NOMO-1 treated with DMSO at 0.1 percent for 48 hours (cell line): ENCODE data around the gene PTX4.

Experiments
- DNase-seq: peaks from one replicate; lab custom pipeline; 2025; ENCODE audit not compliant: unreplicated experiment; lab: John Stamatoyannopoulos, UW

PTX4 gene

DNA sequence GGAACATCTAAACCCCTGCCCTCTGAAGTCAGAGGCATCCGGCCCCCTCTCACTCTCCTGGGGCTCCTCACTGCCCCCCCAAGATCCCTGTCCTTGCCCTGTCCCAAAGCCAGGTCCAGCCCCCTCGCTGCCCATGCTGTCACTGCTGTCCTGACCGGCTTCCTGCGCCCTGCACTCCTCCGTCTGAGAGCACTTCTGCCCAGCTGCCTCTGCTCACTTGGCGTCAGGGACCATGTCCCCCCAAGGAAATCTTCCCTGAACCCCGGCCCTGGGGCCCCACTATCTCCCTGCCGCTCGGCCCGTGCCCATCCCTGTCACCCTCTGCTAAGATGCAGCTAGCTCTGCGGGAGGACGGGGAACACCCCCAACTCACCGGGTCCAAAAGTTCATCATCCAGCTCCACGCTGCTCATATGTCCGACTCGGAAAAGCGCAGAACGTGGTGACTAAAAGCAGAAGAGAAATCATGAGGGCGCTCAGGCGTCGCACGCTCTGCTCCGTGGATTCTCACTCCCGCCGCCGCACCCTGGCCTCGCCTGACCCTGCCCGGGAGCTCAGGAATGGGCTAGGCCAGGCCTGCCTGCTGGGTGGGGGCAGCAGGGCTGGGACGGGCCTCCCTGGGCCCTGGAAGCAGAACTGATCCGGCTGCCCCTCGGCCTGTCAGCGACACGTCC, 23.7 kb downstream of the PTX4 start:
- no peak for DNase-seq

DNA sequence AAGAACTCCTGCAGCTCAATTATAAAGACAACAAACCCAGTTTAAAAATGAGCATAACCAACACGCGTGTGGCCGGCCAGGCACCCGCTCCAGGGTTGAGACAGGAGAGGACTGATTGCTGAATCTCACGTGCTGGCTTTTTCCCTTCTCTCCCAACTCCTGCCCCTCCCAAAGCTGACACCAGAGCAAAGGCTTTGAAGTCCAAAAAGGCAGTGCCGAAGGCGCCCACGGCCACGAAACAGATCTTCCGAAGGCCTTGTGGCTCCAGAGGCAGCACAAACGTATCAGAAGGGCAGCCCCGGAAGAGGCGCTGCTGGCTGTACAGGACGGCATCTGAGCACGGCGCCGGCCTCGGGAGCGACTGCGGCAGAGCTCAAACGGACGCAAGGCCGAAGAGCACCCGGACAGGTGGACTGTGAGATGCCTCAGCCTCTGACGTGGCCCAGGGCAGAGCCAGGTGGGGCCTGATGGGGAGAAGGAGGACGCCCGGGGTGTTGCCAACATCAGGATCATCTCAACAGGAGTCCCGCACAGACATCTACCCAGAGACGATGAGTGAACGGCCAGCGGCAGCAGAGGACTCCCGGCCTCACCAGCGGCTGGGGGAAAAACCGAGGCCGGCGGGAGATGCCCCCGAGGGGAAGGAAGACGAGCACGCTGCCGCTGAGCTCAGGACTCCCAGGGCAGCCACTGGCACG, 24.4 kb downstream of the PTX4 start:
- DNase-seq = no peak

DNA sequence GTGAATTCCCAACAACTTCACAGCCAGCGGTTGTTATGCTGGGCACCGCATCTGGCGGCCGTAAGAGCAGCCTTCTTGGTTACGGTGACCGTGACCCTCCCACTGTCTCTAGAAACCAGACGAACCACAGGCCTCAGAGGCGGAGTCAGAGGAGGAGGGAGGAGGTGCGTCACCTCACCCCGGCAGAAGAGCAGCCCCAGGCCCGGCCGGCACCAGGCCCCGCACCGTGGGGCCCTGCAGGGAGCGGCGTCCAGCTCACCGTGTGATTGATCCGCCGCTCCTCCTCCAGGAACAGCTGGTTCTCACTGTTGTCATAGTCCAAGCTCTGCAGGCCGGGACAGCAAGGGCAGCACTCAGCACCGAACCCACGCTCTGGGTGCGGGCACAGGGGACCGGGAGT, 27.6 kb downstream of the PTX4 start:
- no peak for DNase-seq

DNA sequence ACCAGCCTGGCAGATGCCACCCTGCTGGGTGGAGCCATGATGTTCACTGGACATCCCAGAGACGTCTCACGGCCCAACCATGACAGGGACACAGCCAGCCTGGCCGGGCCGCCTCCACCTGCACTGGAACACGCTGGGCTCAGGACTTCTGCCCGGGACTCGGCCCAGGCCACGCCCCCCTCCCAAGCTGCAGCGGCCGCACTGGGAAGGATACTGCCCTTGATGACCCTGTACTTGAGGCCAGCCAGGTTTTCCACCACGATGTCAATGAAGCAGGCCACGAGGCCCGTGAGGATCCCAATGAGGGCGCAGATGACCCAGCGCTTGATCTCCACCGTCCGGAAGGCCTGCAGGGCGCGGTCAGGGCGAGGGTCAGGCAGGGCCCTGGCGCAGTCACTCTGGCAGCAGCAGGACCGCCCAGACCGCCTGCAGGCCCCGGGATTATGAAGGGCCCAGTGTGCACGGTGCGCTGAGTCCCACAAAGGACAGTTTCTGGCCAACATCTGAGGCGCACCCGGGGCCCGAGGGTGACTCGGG, 28.1 kb downstream of the PTX4 start:
- no peak for DNase-seq

DNA sequence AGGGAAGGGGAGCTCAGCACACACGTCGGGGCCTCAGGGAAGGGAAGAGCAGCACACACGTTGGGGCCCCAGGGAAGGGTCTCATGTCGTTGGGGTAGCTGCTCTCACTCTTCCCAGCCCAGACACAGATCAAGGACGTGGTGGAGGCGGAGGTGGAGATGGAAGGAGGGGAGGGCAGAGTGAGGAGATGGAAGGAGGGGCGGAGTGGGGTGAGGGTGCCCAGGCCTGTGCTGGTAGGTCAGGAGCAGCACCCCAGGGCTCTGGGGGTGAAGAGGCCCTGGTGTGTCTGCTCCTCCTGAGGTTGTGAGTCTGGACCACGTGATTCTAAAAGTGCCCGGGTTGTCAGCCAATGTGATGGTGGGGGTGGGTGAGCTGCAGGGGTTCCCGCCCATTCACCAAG, 28.8 kb downstream of the PTX4 start:
- DNase-seq = no peak

DNA sequence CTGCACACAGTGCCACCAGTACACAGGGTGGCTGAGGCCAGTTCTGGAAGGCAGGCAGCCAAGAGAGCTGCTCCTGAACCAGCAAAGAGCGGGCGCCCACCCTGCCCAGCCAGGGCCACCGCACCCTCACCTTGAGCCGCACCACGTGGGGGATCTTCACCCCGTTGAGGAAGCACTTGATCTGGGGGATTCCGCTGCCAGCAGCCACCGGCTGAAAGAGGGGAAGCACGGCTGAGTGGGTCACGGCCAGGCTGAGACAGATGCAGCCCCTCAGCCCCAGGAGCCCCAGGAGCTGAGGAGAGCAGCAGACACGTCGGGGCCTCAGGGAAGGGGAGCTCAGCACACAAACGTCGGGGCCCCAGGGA, 29.8 kb downstream of the PTX4 start:
- DNase-seq = no peak

DNA sequence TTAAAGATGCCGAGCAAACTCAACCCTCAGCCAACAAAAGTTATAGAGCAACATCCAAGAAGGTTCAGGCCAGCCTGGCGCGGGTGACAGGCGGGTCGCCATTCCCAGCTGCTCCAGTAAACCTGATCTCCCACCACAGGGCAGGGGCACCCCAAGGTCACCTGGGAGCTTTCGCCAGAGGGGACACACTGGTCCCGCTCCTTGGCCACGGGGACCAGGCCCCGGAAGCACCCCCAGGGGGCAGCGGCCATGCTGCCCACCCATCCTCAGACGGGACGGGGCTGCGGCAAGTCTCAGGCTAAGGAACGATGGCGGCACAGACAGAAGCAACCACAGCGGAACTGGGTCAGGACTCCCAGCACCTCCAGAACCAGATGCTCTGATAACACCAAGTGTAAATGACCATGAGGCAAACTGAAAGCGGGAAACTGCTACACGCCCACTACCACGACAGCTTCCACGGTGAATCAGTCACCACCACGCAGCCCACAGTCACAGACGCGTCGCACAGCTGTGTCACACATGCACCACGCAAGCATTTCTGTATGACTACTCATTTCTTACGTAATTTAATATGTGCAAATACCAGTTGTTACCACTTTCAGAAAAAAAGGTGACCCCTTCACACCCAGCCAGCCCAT, 30.3 kb downstream of the PTX4 start:
- DNase-seq = no peak

DNA sequence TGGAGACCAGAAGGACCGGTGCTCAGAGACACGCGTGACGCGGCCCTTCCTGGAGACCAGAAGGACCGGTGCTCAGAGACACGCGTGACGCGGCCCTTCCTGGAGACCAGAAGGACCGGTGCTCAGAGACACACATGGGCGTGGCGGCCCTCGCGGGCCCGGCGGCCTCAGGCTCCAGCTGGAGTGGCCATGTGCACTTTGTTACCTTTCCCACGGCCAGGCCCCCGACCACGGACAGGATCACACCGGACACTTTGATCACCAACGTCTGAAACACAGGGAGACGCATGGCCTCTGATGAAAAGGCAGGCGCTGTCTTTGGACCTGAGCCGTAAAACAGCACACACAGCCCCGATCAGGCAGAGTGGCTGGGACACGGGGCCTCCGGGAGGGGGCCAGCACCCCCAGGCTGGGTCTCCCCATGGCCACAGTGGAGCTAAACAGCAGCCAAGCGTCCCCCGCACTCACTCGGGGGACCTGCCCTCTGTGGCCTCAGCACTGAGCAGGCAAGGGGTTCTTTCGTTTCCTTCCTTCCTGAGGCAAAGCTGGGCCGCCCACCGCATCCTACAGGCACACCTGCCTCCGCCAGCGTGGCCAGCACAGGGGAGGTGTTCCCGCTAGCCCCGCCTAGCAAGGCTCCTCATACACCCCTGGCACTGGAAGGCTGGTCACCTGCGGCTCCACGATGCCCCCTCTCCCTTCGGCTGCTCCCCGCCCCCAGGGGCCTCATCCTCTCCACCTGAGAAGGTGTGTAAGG, 31.1 kb downstream of the PTX4 start:
- no peak for DNase-seq

DNA sequence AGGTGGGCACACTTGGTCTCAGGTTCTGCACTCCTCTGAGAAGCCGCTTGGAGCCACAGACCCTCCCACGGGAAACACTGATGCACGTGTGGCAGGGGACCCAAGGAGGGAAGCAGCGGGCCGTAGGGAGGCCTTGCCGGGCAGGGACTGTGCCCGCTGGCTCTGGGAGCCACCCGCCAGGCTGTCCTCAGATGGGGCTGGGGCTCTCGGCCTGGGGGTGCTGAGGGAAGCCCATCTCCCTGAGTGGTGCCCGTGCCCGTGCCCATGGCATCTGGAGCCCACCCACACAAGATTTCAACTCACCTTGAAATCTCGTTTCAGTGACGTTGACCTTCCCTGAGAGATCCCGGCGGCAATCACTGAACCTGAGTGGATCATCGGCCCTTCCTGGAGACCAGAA, 31.8 kb downstream of the PTX4 start:
- no peak for DNase-seq

DNA sequence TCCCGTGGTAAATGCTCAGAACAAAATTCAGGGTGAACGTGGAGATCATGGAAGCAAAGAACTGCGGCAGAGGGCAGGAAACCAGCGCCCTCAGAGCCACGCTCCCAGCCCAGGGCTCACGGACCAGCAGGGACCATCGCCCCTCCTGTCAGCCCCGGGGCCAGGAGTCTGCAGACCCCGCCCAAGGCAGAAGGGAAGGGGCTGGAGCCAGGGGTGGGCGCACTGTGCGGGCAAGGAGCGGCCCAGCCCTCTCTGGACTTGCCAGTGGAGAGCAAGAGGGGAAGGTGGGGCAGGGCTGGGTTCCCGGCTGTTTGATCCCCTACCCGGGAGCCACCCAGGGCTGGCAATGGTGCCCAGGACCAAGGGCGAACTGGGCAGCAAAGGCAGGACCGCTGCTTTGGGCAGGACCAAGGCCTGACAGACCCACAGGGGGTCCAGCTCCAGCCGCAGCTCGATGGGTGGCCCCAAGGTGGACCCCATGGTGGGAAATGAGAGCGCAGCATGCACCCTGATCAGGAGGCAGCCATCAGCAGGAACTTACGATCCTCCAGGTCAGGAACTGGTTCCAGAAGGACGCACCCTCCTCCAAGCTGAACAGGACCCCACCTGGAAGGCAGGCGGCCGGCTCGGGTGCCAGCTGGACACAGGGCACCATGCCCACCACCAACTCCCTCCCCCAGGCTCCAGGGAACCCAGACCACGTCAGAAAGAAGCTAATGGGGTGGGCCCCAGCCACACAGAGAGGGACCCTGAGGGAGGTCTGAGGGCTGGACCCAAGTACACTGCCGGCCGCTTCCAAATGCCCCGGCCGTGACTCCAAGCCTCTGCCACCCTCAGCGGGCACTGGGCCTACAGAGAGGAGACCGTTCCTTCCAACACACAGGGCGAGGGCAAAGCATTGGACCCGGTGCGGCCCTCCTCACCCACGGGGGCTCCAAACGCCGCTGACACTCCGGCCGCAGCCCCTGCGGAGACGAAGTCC, 33.3 kb downstream of the PTX4 start:
- DNase-seq = no peak

DNA sequence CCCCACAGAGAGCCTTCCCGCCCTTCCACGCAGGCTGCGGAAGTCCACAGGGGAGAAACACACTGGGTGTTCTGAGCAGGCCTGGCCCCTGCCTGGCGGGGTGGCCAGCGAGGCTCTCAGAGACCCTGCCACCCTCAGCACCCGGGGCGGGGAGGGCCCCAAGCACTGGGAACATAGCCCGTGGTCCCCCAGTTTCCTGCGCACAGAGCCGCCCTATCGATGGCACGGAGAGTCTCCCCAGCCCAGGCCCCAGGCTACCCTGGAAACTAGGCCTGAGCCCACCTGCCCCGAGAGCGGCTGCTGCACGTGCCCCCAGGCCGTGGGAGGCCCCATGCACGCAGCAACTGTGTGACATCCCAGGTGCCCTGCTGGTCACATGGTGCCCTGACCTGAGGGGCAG, 34.2 kb downstream of the PTX4 start:
- DNase-seq = no peak

DNA sequence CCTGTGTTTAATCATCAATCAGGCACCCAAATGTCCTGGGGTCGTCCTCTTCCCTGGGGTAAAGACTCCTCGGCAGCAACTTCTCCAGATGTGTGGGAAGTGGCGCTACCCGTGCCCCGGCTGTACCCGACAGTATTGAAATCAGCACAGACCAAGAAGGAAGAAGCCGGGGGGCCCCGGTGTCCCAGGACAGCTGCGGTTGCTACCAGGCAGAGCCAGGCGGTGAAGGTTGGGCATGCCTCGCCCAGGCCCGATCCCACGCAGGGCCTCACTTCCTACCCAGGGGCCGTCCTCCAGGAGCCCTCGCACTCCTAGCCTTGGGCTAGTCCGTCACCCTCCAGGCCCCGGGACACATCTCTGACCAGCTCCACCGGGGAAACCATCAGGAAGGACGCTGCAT, 35.4 kb downstream of the PTX4 start:
- DNase-seq = no peak

DNA sequence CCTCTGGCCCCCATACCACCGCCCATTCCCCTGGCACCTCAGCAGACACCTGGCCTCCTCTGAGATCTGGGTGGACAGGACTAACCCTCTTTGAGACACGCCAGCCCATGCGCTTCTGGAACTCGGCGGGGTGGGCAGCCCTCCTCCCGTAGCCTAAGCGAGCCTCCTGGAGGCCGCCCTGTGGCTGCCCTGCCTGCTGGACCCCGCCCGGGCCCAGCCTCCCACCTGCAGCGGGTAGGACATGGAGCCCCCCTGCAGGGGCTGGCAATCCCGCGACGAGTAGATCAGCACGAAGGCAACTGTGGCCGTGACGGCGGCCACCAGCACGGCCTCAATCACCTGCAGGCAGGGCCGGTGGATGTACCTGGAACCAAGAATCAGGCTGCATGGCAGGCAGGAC, 36.2 kb downstream of the PTX4 start:
- no peak for DNase-seq

DNA sequence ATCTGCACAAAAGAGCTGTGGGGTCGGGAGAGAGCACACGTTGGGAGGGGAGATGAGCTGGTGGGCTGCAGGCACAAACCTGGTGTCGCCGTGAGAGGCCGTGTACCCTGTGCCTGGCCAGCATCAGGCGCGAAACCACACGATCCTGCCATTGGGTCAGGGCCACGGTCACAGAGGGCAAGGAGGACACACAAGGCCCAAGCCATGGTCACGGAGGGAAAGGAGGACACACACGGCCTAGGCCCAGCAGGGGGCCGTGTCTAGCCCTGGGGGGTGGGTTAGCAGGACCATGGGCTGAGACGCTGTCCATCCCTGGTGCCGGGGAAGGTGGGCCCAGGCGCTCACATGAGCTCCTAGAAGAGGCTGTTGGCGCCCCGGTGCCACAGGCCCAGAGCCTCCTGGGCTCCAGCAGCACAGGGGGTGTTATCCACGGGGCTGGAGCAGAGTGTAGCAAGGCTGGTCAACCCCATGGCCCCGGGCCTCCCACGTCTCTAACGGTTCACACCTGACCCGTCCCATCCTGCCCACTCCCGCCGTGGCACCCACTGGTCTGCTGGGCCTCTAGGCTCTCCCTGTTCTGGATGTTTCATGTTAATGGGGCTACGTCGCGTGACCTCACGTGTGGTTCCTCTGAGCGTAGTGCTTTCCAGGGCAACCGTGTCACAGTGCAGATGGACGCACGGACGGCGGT, 36.9 kb downstream of the PTX4 start:
- DNase-seq = no peak

DNA sequence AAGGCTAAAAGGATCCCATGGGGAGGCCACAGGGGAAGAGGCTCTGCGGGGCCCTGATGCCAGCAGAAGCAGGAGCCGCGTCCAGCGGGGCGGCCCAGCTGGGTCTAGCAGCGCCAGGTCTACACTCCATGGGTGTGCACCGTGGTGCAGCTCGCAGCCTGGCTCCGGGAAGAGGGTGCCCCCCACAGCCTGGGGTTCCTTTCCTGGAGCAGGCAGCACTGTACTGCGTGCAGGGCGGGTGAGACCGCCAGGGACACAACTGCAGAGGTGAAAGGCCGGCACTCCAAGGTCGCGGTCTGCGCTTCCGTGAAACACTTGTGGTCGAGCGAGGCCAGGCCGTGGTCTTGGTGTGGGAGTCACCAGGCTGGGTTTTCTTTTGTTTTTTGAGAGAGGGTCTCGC, 37.9 kb downstream of the PTX4 start:
- DNase-seq = no peak

DNA sequence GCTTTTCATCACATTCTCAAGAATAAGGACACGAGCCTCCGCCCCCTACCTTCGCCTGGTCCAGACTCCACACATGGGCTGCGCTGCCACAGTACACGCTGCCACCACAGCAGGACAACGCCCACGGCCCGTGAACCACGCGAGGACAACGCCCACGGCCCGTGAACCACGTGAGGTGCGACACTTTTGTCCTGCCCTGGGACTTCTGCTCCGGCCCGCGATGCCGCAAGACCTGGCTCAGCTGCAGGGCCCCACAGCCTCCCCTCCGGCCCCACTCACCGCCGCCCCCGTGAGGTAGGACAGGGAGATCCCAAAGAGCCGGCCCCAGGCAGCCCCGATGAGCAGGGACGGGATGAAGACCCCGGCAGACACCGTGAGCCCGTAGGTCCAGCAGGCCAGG, 38.5 kb downstream of the PTX4 start:
- DNase-seq = no peak

DNA sequence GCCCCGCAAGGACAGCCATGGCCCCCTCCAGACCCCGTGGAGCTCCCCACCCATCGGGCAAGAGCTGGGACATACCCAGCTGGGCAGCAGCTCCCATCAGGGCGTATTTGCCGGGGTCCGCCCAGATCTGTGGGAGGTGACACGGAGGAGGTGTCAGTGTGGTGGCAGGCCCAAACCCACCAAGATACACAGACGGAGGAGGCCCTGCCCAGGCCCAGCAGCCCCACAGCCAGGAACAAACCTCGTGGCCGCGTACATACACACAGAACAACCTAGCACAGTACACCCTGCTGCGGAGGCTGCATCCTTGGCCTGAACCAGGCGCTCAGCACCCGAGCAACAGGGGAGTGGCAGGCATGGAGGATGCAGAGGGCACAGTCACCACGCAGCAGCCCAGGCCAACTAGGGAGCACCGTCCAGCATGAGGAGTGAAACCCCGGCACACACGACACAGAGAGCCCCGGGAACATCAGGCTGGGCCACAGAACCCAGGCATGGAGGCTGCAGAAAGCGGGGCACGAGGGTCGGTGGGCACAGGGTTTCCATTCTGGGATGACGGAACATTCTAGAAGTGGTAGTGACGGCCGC, 39.4 kb downstream of the PTX4 start:
- no peak for DNase-seq

DNA sequence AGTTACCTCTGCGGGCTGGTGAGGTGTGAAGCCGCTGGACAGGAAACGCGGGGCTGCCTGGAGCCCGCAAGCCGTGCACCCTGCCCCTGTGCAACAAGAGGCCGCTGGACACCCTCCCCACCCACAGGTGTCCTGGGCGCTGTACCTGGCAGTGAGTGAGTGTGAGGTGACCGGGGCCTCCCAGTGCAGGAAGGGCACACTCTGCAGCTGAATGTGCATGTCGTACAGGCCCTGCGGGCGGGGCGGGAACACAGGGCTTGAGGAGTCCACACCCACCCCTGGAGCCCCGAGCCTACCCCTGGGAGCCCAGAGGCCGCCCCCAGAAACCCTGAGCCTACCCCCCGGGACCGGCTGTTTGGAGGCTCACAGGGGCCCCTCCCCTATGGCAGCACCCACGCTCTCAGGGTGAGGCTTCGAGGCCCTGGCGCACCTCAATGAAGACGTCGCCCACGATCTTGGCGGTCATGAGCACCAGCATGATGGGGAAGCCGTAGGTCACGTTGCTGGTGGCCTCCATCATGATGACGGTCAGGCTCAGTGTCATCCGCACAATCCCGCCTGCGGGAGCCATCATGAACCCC, 40.1 kb downstream of the PTX4 start:
- DNase-seq = no peak

DNA sequence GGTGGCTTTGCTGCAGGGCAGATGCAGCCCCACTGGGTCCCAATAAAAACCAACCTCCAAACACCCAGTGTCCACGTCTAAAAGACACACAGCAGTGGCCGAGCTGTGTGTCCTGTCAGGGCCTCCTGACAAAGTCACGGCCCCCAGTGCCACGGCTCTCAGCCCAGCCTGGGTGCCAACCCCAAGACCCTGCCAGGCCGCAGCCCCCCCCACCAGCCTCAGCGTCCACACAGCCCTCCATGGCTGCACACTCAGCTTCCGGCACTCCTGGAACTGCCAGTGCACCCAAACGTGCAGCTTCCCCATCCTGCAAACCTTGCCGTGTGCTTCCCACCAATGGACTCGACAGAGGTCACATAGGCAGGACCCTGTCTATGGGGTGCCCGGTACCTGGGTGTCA, 40.8 kb downstream of the PTX4 start:
- DNase-seq = no peak
